Duodenal mucosa (tissue), 2 donors: ENCODE results near the gene ABCA7.

Experiments
- H3K27ac ChIP-seq: one replicate; pipeline ENCODE4 v1.7.0; 2013; ENCODE audit warnings: low read depth, low read length
- H3K27me3 ChIP-seq, 2 donors: one replicate each; pipeline ENCODE4 v1.7.0; 2013; ENCODE audit warnings: low read length in 2 of 2, control low read depth in 1 of 2; ENCODE audit not compliant: insufficient read depth in 2 of 2, control insufficient read depth in 1 of 2
- H3K36me3 ChIP-seq, 2 donors: one replicate each; pipeline ENCODE4 v1.7.0; 2013; ENCODE audit warnings: low read length in 2 of 2, control low read depth in 1 of 2; ENCODE audit not compliant: insufficient read depth in 2 of 2, control insufficient read depth in 1 of 2
- H3K4me1 ChIP-seq, 2 donors: one replicate each; pipeline ENCODE4 v1.7.0; 2013; ENCODE audit warnings: low read length in 2 of 2, control low read depth in 1 of 2; ENCODE audit not compliant: insufficient read depth in 2 of 2, control insufficient read depth in 1 of 2
- H3K4me3 ChIP-seq, 2 donors: one replicate each; pipeline ENCODE4 v1.7.0; 2013; ENCODE audit warnings: low read length in 2 of 2, low read depth in 1 of 2
- H3K9ac ChIP-seq, 2 donors: one replicate each; pipeline ENCODE4 v1.7.0; 2013; ENCODE audit warnings: low read length in 2 of 2, low read depth in 1 of 2
- H3K9me3 ChIP-seq, 2 donors: one replicate each; pipeline ENCODE4 v1.7.0; 2013; ENCODE audit warnings: low read length in 2 of 2, control low read depth in 1 of 2; ENCODE audit not compliant: control insufficient read depth in 1 of 2

ABCA7 gene

GRCh38 chr19:1003283-1003682 is 36.6 kb upstream of the ABCA7 start:
- Histone ChIP-seq H3K4me3 (no peak overlapping the region), H3K4me1 (no peaks in the 10 kb centered on the region), H3K27me3 (peaks cover 23 to 35% of the 10 kb centered on the region in 2 donors), H3K36me3 (no peaks in the 10 kb centered on the region), H3K9me3 (no peaks in the 10 kb centered on the region), H3K9ac (no peak overlapping the region), H3K27ac (no peak overlapping the region)

- Histone ChIP-seq H3K9ac (no peak overlapping the region), H3K9me3 (no peaks in the 10 kb centered on the region), H3K36me3 (no peaks in the 10 kb centered on the region), H3K4me3 (no peak overlapping the region), H3K27ac (no peak overlapping the region), H3K4me1 (no peaks in the 10 kb centered on the region), H3K27me3 (peaks cover 12 to 25% of the 10 kb centered on the region in 2 donors)
Observed at GRCh38 chr19:1004204-1004802, 35.6 kb upstream of the ABCA7 start.

DNA sequence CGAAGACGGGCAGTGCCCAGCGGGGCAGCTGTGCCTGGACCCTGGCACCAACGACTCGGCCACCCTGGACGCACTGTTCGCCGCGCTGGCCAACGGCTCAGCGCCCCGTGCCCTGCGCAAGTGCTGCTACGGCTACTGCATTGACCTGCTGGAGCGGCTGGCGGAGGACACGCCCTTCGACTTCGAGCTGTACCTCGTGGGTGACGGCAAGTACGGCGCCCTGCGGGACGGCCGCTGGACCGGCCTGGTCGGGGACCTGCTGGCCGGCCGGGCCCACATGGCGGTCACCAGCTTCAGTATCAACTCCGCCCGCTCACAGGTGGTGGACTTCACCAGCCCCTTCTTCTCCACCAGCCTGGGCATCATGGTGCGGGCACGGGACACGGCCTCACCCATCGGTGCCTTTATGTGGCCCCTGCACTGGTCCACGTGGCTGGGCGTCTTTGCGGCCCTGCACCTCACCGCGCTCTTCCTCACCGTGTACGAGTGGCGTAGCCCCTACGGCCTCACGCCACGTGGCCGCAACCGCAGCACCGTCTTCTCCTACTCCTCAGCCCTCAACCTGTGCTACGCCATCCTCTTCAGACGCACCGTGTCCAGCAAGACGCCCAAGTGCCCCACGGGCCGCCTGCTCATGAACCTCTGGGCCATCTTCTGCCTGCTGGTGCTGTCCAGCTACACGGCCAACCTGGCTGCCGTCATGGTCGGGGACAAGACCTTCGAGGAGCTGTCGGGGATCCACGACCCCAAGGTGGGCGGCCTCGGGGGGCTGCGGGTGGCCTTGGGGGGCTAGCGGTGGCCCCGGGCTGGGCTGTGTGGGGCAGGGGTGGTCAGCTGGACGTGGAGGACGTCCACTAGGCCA is 34.9 kb upstream of the ABCA7 start:
- H3K36me3 ChIP-seq = peaks cover 0 to 6% of the 10 kb centered on the region in 2 donors
- no peak overlapping the region for H3K4me3 ChIP-seq
- no peaks in the 10 kb centered on the region for H3K9me3 ChIP-seq
- no peak overlapping the region for H3K9ac ChIP-seq
- no peaks in the 10 kb centered on the region for H3K4me1 ChIP-seq
- H3K27ac ChIP-seq = no peak overlapping the region
- H3K27me3 ChIP-seq = peaks cover 10 to 22% of the 10 kb centered on the region in 2 donors

GRCh38 chr19:1006711-1007398 is 33.1 kb upstream of the ABCA7 start:
- H3K4me3 ChIP-seq = no peak overlapping the region
- H3K27ac ChIP-seq = no peak overlapping the region
- no peaks in the 10 kb centered on the region for H3K9me3 ChIP-seq
- H3K9ac ChIP-seq = no peak overlapping the region
- peaks cover 0 to 16% of the 10 kb centered on the region in 2 donors for H3K36me3 ChIP-seq
- H3K27me3 ChIP-seq = peaks cover 0 to 12% of the 10 kb centered on the region in 2 donors
- H3K4me1 ChIP-seq = no peaks in the 10 kb centered on the region

DNA sequence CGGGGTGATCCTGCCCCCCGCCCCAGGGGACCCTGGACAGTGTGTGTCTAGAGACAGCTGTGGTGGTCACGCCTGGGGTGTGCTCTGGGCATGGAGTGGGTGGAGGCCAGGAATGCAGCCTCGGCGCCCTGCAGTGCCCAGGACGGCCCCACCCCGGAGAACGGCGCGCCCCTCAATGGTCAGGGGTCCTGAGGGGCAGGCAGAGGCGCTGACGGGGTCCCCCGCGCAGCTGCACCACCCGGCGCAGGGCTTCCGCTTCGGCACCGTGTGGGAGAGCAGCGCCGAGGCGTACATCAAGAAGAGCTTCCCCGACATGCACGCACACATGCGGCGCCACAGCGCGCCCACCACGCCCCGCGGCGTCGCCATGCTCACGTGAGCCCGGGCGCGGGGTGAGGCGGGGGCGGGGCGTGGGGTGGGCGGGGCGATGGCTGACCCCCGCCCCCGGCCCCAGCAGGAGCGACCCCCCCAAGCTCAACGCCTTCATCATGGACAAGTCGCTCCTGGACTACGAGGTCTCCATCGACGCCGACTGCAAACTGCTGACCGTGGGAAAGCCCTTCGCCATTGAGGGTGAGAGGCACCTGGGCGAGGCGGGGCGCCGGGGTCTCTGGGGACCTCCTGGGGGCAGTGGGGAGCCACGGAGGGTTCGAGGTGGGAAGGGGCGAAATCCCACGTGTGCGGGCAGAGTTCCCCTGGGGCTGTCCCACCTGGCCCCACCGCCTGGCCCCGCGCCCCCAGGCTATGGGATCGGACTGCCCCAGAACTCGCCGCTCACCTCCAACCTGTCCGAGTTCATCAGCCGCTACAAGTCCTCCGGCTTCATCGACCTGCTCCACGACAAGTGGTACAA is 32.3 kb upstream of the ABCA7 start:
- H3K4me1 ChIP-seq = no peaks in the 10 kb centered on the region
- no peak overlapping the region for H3K4me3 ChIP-seq
- H3K27me3 ChIP-seq = peaks cover 0 to 9% of the 10 kb centered on the region in 2 donors
- H3K36me3 ChIP-seq = peaks cover 3 to 24% of the 10 kb centered on the region in 2 donors
- no peak overlapping the region for H3K27ac ChIP-seq
- no peaks in the 10 kb centered on the region for H3K9me3 ChIP-seq
- no peak overlapping the region for H3K9ac ChIP-seq

- Histone ChIP-seq H3K9me3 (no peaks in the 10 kb centered on the region), H3K36me3 (peaks cover 3 to 31% of the 10 kb centered on the region in 2 donors), H3K27ac (no peak overlapping the region), H3K4me1 (no peaks in the 10 kb centered on the region), H3K4me3 (no peak overlapping the region), H3K27me3 (peaks cover 0 to 8% of the 10 kb centered on the region in 2 donors), H3K9ac (no peak overlapping the region)
Observed at GRCh38 chr19:1008268-1009040, 31.5 kb upstream of the ABCA7 start.

- Histone ChIP-seq H3K36me3 (peaks cover 3 to 39% of the 10 kb centered on the region in 2 donors), H3K27ac (no peak overlapping the region), H3K9ac (no peak overlapping the region), H3K27me3 (peaks cover 0 to 4% of the 10 kb centered on the region in 2 donors), H3K9me3 (no peaks in the 10 kb centered on the region), H3K4me1 (no peaks in the 10 kb centered on the region), H3K4me3 (no peak overlapping the region)
Observed at GRCh38 chr19:1009041-1009980, 30.6 kb upstream of the ABCA7 start.

DNA sequence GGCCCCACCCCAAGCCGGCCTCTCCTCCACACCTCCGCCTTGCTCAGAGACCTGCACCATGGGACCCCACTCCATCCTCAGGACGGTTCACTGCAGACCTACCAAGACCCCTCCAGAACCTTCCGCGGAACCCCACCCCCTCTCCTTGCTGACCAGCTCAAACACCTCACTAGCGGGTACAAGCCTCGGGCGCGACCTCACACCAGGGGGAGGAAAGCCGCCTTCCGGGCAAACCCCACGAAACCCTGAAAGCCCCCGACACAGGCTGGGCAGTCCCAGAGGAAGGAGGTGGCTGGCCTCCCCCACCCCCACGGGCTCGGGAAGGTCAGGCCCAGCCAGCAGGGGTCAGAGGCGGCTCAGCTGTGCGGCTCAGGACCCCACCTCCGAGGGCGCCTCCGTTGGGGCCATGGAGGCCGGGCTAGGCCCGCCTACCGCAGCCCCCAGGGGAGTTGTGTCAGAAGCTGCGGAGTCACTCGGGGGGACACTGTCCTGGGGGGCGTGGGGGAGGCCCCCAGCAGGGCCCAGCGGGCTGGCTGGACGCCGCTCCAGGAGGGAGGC is 29.8 kb upstream of the ABCA7 start:
- Histone ChIP-seq H3K36me3 (peaks cover 3 to 39% of the 10 kb centered on the region in 2 donors), H3K4me3 (no peak overlapping the region), H3K27me3 (no peaks in the 10 kb centered on the region), H3K4me1 (no peaks in the 10 kb centered on the region), H3K9ac (no peak overlapping the region), H3K27ac (no peak overlapping the region), H3K9me3 (no peaks in the 10 kb centered on the region)
